GM12864 (cell line): ENCODE measurements around the gene TMEM151B.

ENCODE experiments used
- DNase-seq: peaks from one replicate; pipeline ENCODE4 v3.0.0-alpha.2; 2011; ENCODE audit warnings: low read depth
- H3K4me3 ChIP-seq: 2 replicates; pipeline ENCODE4 v1.5.1; 2011; ENCODE audit warnings: mild to moderate bottlenecking, low read depth, low read length, control low read depth
- CTCF ChIP-seq: IDR thresholded peaks from 2 replicates; pipeline ENCODE4 v1.5.1; 2011; ENCODE audit warnings: low read depth, mild to moderate bottlenecking, moderate library complexity, low read length, control low read depth, inconsistent platforms; ENCODE audit errors: missing control alignments

Gene TMEM151B

GRCh38 chr6:44254191-44255104 lies 15.8 kb upstream of the TMEM151B start:
- no peak overlapping the region; the same call in 1 of the 2 replicates for H3K4me3 ChIP-seq
- DNase-seq = no peak
- TF ChIP-seq CTCF = no peak

GRCh38 chr6:44255105-44255808 lies 15.0 kb upstream of the TMEM151B start:
- H3K4me3 ChIP-seq = no peak overlapping the region; the same call in 1 of the 2 replicates
- DNase-seq = no peak
- TF ChIP-seq CTCF = no peak

GRCh38 chr6:44255871-44256774 lies 14.1 kb upstream of the TMEM151B start:
- TF ChIP-seq CTCF = no peak
- H3K4me3 ChIP-seq = peak overlapping the region; percentile 87

GRCh38 chr6:44256775-44257024 lies 13.6 kb upstream of the TMEM151B start:
- DNase-seq = no peak
- TF ChIP-seq CTCF = no peak
- H3K4me3 ChIP-seq = peak overlapping the region; percentile 87

More at GRCh38 chr6:44255871-44256774, 14.1 kb upstream of the TMEM151B start:
- DNase-seq = no peak

- peak; percentile 60 for TF ChIP-seq CTCF
- no peak for DNase-seq
- H3K4me3 ChIP-seq = peak within 1 kb of the TSS; percentile 87
These were observed 13.1 kb upstream of the TMEM151B start, which contains the start of gene SLC35B2 for GRCh38 chr6:44257025-44257752. TSS of gene SLC35B2 (minus strand) at chr6:44257528. CDS start at chr6:44257410, 118 bp downstream.

GRCh38 chr6:44257753-44258324 lies 12.4 kb upstream of the TMEM151B start:
- TF ChIP-seq CTCF = no peak
- no peak for DNase-seq
- peak overlapping the region; percentile 87 for H3K4me3 ChIP-seq
